ENCODE data around the gene GPR12. TPM values are rescaled to one million over a fixed set of nuclear protein-coding genes. Genes with fewer than 3 reads are reported as not detected.

Gene GPR12, protein sequence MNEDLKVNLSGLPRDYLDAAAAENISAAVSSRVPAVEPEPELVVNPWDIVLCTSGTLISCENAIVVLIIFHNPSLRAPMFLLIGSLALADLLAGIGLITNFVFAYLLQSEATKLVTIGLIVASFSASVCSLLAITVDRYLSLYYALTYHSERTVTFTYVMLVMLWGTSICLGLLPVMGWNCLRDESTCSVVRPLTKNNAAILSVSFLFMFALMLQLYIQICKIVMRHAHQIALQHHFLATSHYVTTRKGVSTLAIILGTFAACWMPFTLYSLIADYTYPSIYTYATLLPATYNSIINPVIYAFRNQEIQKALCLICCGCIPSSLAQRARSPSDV
- polyA plus RNA-seq (2013, experiment 1 of 2; ENCODE audit: insufficient read length): not detected
- polyA plus RNA-seq (2013, experiment 2 of 2; ENCODE audit: insufficient read length): not detected

DNA sequence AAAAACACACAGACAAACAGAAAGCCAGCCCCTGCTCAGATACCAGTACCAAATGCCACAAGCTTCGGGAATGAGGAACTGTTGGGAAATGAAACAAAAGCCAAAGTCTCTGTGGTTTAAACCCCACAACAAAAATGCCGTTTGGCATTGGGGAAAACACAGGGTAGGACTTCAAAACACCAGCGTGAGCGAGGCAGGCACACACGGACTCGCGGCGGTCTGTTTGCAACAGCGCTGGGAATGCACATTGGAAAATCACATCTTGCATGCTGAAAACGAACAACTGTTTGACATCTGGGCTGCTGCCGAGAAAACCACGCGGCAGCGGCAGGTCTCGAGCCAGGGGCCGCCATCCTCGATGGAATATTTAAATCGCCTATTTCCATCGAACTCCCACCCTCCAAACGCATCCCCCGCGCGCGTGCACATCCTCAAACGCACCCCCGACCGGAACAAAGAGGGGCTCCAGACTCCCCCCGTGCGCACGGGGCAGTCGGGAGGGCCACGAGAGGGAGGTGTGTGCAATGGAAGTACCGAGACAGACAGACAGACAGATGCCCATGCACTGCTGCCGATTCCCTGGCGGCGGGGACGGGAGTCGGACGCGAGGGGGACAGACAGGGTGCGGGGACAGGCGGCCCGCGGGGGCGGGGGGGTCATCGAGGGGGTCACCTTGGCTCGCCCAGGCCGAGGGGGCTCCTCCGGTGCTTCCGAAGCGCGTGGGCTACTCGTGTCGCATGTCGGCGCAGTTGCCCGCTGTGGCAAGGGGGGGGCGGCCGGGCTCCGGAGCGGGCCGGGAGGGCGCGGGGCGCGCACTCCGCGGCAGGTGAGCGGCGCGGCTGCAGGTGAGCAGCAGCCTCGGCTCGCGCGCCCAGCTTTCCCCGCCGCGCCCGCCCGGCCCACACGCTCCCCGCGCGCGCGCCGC is at the start of gene GPR12:
GPR12 (minus strand) TSS at position 880 of the 925 bp plus-strand sequence. CDS start 959 bp downstream, outside the sequence.
- no peak for DNase-seq

DNA sequence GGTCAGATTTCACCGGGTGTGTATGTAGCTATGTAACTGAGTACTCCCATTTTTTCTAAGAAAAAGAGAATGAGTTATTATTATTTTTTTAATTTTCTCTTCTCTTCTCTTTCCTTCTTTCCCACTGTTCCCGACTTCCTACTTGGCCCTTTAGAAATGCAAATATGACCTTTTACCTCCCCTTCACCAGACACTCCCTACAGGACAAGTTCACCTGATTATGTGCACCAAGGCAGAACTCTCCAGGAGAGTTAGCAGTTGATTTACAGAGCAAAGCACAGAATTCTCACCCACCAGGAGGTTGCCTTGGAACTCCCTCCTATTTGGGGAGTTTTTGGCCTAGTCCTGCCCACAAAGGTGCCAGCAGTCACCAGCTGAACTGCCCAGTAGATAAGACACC is 49.5 kb upstream of the GPR12 start:
- no peak for DNase-seq

DNA sequence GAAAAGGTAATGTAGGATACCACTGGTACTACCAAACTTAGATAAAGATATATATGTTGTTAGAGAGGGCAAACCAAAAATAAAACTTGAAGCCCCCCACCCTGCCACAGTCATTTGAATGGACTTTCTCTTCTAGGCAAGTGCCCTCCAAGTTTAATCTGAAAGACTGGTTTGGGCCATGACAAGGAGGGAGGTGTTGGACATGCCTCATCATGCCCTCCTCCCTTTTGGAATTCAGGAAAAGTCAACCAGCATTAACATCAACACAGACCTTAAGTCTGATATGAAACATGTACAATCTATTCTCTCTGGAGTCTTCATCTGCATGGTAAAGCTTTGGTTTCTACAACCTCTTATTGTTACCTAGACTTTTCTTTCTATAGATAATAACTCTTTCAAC is 46.3 kb upstream of the GPR12 start:
- no peak for DNase-seq

DNA sequence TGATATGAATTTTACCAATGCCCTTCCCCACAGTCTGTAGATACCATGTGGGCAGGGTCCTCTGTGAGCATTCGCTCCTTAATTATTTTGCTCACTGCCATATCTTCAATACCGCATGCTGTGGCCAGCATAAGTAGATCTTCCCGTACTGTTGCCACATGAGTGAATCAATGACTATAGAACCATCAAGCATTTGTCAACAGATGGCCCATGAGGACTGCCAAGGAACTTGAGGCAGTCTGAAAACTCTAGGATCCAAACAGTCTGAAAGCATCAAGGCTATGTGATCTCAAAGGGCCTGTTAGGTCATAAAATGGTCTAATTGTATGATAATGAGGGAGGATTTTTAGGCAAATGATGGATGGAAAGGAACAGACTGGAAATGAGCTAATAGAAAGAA is 27.4 kb upstream of the GPR12 start:
- no peak for DNase-seq

DNA sequence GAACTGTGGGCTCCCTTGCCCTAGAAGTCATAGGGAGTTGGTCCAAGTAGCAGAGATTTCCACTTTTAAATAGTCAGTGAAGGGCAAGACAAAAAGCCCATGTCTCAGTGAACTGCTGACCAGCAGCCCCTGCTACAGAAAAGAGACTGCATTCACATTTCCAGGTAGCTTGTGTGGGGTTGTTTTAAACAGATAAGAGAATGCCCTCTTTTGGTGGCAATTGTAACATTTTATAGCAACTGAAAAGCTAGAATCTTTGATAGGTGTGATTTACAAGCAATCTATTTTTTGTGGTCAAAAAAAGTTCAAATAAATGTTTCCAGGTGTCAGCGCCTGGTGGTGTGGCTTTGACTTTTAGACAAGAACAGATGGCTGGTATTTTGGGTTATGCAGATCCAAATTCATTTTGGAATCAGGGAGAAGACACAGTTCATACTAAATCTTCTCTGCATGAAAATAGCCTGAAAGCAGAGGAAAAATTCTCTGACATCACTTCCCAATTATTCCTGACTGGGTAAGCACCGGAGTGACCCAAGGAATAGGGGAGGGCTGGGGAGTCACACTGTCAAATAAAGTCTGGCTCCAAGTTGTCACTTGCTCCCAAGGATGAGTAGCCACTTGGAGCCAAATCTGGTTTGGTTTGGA is 26.2 kb upstream of the GPR12 start:
- DNase-seq: no peak

DNA sequence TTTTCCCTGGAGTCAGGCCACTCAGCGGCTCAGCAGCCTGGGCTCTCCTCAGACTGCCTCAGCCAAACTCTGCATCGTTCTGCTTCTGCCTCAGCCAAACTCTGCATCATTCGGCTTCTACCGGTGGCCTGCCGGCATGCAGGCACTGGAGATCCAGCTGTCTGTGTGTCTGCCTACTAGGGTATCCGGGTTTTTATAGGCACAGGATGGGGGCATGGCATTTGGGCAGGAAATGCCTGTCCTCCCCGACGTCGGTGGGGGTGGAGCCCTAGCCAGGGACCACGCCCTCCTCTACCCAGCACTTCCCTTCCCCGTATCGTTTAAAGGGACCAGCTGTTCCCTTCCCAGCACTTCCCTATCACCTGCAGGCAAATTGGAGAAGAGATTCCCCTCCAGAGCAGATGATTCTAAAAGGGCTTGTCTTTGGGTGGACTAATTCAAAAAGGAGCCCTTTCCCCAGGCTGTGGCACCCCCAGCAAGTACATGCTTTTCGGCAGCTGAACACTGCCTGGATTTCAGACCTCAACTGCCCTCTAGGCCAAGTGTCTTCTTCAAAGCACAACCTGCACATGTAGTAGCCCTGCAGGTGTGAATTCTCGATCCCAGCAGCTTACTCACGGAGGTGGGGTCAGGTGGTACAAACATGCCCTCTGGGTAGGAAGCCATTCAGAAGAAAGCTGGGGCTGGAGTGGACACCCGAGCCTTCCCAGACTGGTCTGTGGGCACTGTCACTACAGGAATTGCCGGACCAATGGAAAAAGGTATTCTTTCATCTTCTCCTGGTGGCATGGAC is 25.4 kb upstream of the GPR12 start:
- peak; percentile 3 for DNase-seq

DNA sequence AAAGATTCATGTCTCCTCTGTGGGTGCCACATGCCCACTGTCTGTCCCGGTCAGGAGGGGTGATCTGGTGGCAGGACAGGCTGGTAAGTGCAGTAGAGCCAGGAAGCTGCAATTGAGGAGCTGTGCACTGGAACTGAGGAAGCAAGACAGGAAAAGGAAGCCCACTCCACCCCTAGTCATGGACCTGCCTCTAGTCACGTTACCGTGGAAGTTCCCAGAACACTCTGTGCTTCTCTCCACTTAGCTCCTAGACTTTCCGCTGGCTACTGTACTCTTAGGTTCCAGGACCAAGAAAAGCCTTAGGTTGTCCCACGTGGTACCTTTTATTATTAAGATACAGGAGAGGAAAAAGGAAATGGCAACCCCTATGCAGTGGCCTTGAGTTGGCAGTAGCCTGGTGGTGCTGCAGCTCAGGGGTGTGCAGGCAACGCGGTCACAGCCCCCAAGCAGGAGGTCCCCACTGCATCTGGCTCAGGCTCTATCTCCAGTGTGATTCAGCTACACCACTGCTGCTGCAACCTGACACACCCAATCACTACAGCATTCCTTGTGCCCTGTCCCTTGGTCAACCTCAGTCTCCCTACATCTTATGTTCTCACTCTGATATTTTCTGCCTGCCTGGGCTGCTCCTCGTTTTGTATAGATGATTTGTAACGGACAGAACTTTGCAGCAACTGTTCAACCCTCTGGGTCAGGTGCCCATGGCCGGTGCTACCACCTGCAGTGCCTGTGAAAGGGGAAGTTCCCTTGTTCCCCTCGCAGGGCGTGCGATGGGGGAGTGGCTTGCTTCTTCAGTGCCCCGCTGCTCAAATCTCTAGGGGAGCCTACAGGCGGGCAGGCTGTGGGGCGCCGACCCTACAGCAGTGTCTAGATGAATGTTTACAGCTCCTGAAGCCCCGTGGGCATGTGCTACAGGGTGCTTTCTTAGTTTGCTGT is 24.4 kb upstream of the GPR12 start:
- no peak for DNase-seq

DNA sequence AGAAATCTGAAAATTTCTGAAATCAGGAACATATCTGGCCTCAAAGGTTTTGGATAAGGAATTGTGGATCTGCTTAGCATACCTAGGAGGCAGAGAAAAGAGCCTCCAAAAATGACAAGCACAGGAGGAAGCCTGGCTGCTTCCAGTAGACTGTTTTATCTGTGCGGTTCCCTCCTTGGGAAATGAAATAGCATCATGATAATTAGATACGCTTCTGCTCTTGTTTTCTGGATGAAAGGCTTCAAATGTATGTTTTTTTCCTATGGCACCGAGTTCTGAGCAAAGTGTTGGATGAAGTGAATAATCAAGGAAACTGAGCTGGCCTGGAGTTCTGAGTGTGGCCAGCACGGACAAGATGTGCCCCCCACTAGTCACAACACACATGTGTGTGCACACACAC is 19.8 kb upstream of the GPR12 start:
- no peak for DNase-seq

DNA sequence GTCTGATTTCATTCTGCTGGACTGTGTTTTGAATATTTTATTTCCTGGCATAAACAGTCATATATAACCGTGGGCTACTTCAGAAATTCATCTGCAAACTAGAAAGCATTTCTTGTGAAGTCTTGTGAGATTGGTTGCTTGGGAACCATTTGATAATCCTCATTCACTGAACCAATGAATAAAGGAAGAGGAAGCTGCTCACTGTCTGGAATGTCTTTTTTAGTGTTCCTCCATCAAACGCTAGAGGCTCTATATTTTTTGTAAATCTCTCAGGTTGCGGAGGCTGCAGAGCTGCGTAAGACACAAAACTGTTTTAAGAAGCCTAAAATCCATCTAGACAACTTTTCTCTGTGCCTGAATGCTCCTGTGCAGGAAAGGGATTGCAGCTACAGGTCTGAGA is 18.7 kb upstream of the GPR12 start:
- DNase-seq: no peak

DNA sequence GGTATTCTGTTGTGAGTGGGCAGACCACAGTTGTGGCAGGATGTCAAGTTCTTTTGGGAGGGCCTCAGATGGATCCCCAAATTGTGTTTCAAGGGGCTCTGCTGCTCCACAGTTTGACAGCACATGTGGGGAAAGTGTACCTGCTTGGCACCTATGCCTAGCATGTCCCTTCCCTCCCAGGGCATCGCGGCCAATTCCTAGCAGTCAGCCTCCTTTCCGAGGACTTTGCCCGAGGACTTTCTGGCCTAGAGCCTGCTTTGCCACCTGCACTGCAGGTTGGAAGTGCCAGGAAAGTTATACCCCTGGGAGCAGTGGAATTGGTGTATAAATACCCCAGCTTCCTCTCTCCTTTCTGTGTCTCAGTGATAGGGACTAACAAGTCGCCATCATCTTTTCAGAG is 11.9 kb upstream of the GPR12 start:
- no peak for DNase-seq

DNA sequence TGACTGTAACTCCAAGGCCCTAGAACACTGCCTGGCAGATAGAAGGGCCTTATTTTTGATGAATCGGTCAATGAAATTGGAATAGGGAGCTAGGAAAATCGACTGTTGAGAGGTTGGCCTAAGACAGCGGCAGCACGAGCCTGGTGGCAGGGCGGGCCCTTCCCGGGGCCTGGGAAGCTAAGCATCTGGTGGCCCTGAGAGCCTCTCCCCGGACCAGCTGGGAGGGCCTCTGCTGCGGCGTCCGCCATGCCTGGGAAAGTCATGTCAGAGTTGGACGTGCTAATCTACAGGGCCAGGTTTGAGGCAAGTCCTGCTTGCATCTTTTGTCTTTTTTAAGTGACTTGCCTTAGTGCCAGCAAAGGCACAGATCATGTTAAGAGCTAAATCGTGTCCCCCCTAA is 11.2 kb upstream of the GPR12 start:
- no peak for DNase-seq

DNA sequence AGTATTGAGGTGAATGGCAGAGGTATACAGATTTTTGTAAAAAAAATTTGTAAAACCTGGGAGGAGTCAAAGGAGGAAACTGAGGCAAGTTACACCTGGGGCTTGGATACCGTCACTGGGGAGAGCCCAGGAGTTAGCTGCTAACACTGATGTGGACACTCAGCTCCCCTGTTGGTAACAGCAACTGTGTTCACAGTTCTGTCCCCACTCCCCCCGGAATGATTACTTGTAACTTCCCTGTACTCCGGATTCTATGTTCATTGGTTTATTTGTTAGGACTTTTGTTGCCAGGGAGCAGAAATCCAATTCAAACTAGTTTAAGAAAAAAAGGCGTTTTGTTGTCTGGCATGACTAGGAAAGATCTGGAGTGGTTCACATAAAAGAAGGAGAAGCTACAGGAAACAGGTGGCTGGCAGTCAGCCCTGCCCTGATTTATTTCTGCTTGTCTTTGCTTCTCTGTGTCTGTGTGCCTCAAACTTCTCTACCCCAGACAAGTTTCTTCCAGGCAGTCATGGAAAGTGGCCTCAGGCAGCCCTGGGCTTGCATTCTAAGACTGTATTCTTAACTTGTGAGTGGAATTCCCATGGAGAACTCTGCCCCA is 2.3 kb upstream of the GPR12 start:
- DNase-seq: no peak

DNA sequence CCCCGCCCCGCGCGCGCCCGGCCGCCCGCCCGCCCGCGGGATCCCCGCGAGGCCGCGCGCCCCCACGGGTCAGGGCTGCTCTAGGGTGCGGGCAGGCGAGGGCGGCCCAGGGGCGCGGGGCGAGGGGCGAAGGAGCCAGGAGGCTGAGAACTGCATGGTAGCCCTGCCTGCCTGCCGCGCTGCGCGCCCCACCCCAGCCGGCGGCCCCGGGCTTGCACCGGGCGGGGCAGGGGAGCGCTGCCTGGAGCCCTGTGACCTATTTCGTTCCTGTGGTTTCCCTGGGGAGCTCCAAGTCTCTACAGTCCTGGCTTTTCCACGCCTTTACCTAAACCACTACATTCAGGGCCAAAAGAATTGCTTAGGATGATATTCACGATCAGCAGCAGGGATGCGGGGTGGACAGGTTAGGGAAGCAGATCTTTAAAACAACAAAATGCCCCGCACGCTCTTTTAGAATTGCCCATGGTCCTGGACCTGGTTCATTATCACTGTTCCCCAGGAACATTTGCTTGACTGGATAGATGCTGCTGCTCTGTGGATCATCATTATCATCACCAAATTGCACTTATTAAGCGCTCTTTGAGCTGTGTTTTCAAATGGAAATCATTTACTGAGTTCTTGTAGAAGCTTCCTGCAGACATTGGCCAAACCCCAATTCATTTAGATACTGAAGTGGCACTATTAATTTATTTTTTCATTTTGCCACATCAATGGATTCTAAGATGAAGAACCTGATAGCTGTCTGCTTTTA is 421 bp upstream of the GPR12 start:
- no peak for DNase-seq

DNA sequence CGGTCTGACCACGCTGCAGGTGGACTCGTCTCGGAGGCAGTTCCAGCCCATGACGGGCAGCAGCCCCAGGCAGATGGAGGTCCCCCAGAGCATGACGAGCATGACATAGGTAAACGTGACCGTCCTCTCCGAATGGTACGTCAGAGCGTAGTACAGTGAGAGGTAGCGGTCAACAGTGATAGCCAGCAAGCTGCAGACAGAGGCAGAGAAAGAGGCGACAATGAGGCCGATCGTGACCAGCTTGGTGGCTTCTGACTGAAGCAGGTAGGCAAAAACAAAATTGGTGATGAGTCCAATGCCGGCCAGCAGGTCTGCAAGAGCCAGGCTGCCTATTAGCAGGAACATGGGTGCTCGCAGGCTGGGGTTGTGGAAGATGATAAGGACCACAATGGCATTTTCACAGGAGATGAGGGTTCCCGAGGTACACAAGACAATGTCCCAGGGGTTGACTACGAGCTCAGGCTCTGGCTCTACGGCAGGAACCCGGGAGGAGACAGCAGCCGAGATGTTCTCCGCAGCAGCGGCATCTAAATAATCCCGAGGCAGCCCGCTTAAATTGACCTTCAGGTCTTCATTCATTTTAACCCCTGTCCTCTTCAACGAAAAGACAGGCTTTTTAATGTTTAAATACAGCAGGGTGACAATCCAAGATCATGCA is 1.2 kb downstream of the GPR12 start:
- no peak for DNase-seq

DNA sequence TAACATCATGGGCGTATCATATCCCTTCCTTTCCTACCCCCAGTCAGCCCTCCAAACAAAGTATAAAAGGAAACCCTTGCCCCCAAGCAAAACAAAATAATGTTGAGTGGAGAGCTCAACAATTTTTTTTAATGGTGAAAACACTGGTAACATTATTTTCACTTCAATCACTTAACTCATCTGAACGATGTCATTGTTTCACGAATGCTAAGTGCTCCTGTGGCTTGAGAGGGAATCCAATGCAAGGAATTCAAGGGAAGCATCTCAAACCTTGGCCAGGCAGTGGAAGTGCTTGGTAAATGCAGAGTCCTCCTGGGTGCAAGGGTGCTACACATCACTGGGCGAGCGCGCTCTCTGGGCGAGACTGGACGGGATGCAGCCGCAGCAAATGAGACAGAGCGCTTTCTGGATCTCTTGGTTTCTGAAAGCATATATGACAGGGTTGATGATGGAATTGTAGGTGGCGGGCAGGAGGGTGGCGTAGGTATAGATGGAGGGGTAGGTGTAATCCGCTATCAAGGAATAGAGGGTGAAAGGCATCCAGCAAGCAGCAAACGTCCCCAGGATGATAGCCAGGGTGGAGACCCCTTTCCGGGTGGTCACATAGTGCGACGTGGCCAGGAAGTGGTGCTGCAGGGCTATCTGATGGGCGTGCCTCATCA is 2.0 kb downstream of the GPR12 start:
- no peak for DNase-seq

DNA sequence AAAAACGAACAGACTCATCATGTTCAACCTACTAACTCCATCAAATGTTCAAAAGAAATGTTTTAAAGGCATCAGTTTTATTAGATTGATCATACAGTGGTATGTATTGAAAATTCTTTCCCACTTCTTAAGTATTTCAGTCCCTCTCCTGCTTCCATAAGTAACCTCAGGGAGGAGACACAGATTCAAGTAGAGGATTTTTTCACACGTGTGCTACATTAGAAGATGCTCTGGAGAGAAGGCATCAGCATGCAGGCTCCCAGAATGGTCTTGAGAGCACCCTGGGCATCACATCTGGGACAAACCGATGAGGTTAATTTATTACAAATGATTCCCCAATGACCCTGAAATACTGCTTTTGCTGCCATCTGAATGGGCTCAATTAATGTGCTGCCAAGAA is 3.6 kb downstream of the GPR12 start:
- DNase-seq: no peak

DNA sequence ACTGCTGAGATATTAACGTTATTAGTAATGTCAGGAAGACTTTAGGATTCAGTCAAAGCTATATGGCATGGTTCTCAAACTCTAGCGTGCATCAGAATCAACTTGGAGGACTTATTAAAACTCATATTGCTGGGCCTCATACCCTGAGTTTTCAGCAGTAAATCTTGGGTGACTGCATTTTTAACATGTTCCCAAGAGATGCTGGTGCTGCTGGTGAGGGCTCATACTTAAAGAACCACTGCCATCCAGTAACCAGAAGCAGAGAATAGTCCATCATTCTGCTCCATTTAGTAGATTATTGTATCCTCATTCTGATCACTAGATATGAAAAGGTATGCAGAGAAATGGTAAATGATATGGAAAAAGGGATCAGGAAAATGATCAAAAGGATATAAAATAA is 7.9 kb downstream of the GPR12 start:
- no peak for DNase-seq

DNA sequence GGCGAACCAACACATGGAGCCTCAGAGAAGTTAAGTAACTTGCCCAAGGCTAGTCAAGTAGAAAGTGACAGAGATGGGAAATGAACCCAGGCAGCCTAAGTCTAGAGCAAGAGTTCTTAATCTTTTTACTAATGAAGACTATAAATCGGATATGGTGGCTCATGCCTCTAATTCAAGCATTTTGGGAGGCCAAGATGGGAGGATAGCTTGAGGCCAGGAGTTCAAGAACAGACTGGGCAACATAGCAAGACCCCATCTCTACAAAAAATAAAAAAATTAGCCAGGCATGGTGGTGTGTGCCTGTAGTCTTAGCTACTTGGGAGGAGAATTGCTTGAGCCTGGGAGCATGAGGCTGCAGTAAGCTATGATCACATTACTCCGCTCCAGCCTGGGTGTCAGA is 10.7 kb downstream of the GPR12 start:
- DNase-seq: no peak

DNA sequence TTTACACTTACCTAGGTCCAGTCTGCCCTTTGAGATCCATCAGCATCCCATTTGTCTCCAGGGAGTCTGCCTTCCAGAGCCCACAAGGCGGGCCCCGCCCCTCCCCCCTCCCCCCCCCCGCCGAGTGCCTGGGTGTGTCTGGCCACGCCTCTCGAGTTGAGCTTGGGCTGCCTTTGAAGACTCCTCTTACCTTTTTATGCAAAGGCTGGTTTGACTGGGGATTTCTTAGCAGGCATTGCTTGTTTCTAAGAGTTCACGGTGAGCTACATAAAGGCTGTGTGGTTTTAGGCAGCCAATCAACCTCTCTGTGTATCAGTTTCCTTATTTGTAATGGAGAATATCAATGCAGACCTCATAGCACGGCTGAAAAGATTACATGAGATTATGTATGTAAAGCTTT is 11.3 kb downstream of the GPR12 start:
- no peak for DNase-seq

Measured in fibroblast of skin of back (primary cell).